Esophagus squamous epithelium (tissue), 4 donors: ENCODE data around the gene GNAT3.

Source experiments
- CTCF ChIP-seq, 6 experiments: fragments of 450-650 bp in 4 of 6; fragments of 200-600 bp in 2 of 6; sonication (generic) in 2 of 6; IDR thresholded peaks; one replicate each; pipeline ENCODE4 v1.5.1; 2016 to 2019; ENCODE audit warnings: antibody characterized with exemption in 6 of 6, mild to moderate bottlenecking in 4 of 6, moderate library complexity in 4 of 6
- POLR2A ChIP-seq, 4 donors: fragments of 450-650 bp; IDR thresholded peaks; one replicate each; pipeline ENCODE4 v1.6.1; 2017; ENCODE audit warnings: antibody characterized with exemption in 4 of 4, mild to moderate bottlenecking in 4 of 4, moderate library complexity in 3 of 4

- TF ChIP-seq CTCF (IDR thresholded peaks at IDR 0.05): no peak
- TF ChIP-seq POLR2A (IDR thresholded peaks at IDR 0.05): no peak
Observed at GRCh38 chr7:80505900-80506500, 5.9 kb downstream of the GNAT3 start.
